ENCODE results near the gene PATZ1.

Gene PATZ1

GRCh38 chr22:31287818-31288495 lies 58.2 kb downstream of the PATZ1 start:
- H3K36me3 ChIP-seq (ENCODE audit: insufficient read depth, low read depth, low read length), result no peaks in the 10 kb centered on the region
- no peaks in the 10 kb centered on the region for H3K9me3 ChIP-seq (ENCODE audit: insufficient read depth, low read depth, low read length)
- peaks cover 38% of the 10 kb centered on the region for H3K27me3 ChIP-seq (ENCODE audit: insufficient read depth, low read length)
- H3K27ac ChIP-seq (ENCODE audit: low read length), result no peak overlapping the region
- peaks cover 5% of the 10 kb centered on the region; the same call in 1 of the 2 replicates for H3K4me1 ChIP-seq (ENCODE audit: insufficient read depth, low read length)
- no peak overlapping the region for H3K4me3 ChIP-seq (ENCODE audit: low read length)
- H3K9ac ChIP-seq (ENCODE audit: low read depth, low read length), result no peak overlapping the region

GRCh38 chr22:31286360-31287255 lies 59.5 kb downstream of the PATZ1 start:
- Histone ChIP-seq H3K27ac (ENCODE audit: low read length) (no peak overlapping the region), H3K27me3 (ENCODE audit: insufficient read depth, low read length) (peaks cover 32% of the 10 kb centered on the region), H3K9ac (ENCODE audit: low read depth, low read length) (no peak overlapping the region), H3K9me3 (ENCODE audit: insufficient read depth, low read depth, low read length) (no peaks in the 10 kb centered on the region), H3K4me3 (ENCODE audit: low read length) (no peak overlapping the region), H3K36me3 (ENCODE audit: insufficient read depth, low read depth, low read length) (no peaks in the 10 kb centered on the region), H3K4me1 (ENCODE audit: insufficient read depth, low read length) (peaks cover 2% of the 10 kb centered on the region; the same call in 1 of the 2 replicates)

DNA sequence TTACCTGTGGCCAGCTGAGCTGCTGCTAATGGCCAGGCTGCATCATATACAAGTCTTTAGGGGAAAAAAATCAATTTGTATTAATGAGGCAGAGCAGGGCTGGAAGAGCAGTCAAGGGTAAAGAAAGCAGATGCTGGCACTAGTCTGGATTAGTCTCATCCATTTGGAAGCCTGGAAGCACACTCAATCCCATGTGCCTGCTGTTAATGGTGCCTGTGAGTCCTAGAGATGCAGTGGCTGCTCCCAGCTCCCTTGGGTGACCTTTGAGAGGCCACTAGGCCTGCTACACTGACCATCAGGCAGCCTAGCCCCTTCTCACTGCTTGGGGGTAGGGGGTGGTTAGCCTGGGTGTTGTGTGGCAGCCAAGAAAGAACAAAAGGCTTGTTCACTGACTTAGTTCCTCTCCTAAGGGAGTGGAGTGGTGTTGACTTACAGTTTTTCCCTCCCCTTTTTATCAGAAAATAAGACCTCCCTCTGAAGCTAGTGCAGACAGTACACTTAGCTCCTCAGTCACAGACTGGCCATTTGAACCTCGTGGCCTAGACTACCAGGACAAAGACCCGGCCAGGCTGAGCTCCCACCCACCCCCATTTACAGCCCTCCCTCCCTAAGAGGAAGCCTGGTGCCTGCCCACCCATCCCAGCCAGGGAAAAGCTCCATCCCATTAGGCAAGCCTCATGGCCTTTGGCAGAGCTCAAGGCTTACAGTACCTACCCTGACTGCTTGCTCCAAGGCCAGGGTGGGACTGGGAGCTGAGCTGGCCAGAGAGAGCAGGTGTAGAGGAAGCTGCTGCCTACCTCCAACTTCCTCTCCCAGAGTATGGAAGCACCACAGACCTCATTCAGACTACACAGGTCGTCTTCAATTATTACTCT lies 61.6 kb downstream of the PATZ1 start:
- Histone ChIP-seq H3K9me3 (ENCODE audit: insufficient read depth, low read depth, low read length) (no peaks in the 10 kb centered on the region), H3K36me3 (ENCODE audit: insufficient read depth, low read depth, low read length) (peaks cover 11% of the 10 kb centered on the region; the same call in 1 of the 2 replicates), H3K27me3 (ENCODE audit: insufficient read depth, low read length) (peaks cover 13% of the 10 kb centered on the region), H3K9ac (ENCODE audit: low read depth, low read length) (no peak overlapping the region), H3K27ac (ENCODE audit: low read length) (no peak overlapping the region), H3K4me1 (ENCODE audit: insufficient read depth, low read length) (no peaks in the 10 kb centered on the region), H3K4me3 (ENCODE audit: low read length) (no peak overlapping the region)

DNA sequence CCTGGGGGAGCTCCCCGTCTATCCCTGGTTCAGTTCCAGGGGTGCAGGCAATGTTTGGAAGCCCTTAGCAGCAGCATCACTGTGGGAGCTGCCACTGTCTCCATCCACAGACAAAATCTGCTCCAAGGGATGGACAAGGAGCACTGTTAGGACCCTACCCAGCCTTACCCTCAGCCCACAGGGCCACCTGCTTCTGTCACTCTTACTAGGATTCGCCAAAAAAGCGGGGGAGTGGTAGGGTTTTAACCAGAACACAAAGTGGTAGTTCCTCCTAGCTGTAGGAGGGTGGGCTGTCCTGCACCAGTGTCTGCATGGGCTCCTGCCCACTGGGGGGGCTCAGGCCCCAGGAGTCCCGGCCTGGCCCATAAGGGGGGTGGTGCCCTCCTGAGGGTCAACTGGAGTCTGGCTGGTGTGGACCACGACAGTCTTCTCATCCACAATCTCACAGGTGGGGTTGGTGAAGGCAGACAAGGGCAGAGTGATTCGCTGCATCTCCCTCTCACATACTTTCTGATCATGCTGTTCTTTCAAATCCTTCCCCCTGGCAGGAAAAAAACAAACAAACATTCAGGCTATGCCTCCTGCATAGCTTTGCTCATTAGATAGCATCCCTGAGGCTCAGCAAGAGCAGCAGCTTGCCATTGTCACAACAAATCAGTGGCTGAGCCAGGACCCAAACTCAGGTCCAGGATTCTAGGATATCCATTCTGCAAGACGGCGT lies 63.2 kb downstream of the PATZ1 start:
- Histone ChIP-seq H3K9me3 (ENCODE audit: insufficient read depth, low read depth, low read length) (no peaks in the 10 kb centered on the region), H3K27me3 (ENCODE audit: insufficient read depth, low read length) (no peaks in the 10 kb centered on the region), H3K36me3 (ENCODE audit: insufficient read depth, low read depth, low read length) (peaks cover 27% of the 10 kb centered on the region), H3K9ac (ENCODE audit: low read depth, low read length) (no peak overlapping the region), H3K4me1 (ENCODE audit: insufficient read depth, low read length) (no peaks in the 10 kb centered on the region), H3K4me3 (ENCODE audit: low read length) (no peak overlapping the region), H3K27ac (ENCODE audit: low read length) (no peak overlapping the region)

GRCh38 chr22:31281733-31282132 lies 64.4 kb downstream of the PATZ1 start:
- H3K27ac ChIP-seq (ENCODE audit: low read length), result no peak overlapping the region
- H3K4me3 ChIP-seq (ENCODE audit: low read length), result no peak overlapping the region
- H3K9ac ChIP-seq (ENCODE audit: low read depth, low read length), result no peak overlapping the region
- no peaks in the 10 kb centered on the region for H3K27me3 ChIP-seq (ENCODE audit: insufficient read depth, low read length)
- H3K36me3 ChIP-seq (ENCODE audit: insufficient read depth, low read depth, low read length), result peaks cover 37% of the 10 kb centered on the region
- H3K4me1 ChIP-seq (ENCODE audit: insufficient read depth, low read length), result no peaks in the 10 kb centered on the region
- H3K9me3 ChIP-seq (ENCODE audit: insufficient read depth, low read depth, low read length), result no peaks in the 10 kb centered on the region

- no peaks in the 10 kb centered on the region for H3K9me3 ChIP-seq (ENCODE audit: insufficient read depth, low read depth, low read length)
- H3K4me1 ChIP-seq (ENCODE audit: insufficient read depth, low read length), result no peaks in the 10 kb centered on the region
- no peaks in the 10 kb centered on the region for H3K27me3 ChIP-seq (ENCODE audit: insufficient read depth, low read length)
- H3K27ac ChIP-seq (ENCODE audit: low read length), result no peak overlapping the region
- peaks cover 46% of the 10 kb centered on the region for H3K36me3 ChIP-seq (ENCODE audit: insufficient read depth, low read depth, low read length)
- no peak overlapping the region for H3K4me3 ChIP-seq (ENCODE audit: low read length)
- no peak overlapping the region for H3K9ac ChIP-seq (ENCODE audit: low read depth, low read length)
Observed at GRCh38 chr22:31279821-31280505, 66.2 kb downstream of the PATZ1 start.

- Histone ChIP-seq H3K4me1 (ENCODE audit: insufficient read depth, low read length) (no peaks in the 10 kb centered on the region), H3K27ac (ENCODE audit: low read length) (no peak overlapping the region), H3K4me3 (ENCODE audit: low read length) (no peak overlapping the region), H3K27me3 (ENCODE audit: insufficient read depth, low read length) (no peaks in the 10 kb centered on the region), H3K9me3 (ENCODE audit: insufficient read depth, low read depth, low read length) (no peaks in the 10 kb centered on the region), H3K9ac (ENCODE audit: low read depth, low read length) (no peak overlapping the region), H3K36me3 (ENCODE audit: insufficient read depth, low read depth, low read length) (peaks cover 51% of the 10 kb centered on the region)
Observed at GRCh38 chr22:31279327-31279669, 66.8 kb downstream of the PATZ1 start.

DNA sequence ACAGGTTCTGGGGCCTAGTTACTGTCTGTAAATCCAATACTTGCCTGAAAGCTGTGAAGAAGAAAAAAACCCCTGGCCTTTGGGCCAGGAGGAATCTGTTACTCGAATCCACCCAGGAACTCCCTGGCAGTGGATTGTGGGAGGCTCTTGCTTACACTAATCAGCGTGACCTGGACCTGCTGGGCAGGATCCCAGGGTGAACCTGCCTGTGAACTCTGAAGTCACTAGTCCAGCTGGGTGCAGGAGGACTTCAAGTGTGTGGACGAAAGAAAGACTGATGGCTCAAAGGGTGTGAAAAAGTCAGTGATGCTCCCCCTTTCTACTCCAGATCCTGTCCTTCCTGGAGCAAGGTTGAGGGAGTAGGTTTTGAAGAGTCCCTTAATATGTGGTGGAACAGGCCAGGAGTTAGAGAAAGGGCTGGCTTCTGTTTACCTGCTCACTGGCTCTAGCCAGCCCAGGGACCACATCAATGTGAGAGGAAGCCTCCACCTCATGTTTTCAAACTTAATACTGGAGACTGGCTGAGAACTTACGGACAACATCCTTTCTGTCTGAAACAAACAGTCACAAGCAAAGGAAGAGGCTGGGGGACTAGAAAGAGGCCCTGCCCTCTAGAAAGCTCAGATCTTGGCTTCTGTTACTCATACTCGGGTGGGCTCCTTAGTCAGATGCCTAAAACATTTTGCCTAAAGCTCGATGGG lies 67.4 kb downstream of the PATZ1 start:
- no peaks in the 10 kb centered on the region for H3K9me3 ChIP-seq (ENCODE audit: insufficient read depth, low read depth, low read length)
- H3K4me1 ChIP-seq (ENCODE audit: insufficient read depth, low read length), result no peaks in the 10 kb centered on the region
- H3K36me3 ChIP-seq (ENCODE audit: insufficient read depth, low read depth, low read length), result peaks cover 56% of the 10 kb centered on the region
- H3K27me3 ChIP-seq (ENCODE audit: insufficient read depth, low read length), result no peaks in the 10 kb centered on the region
- no peak overlapping the region for H3K9ac ChIP-seq (ENCODE audit: low read depth, low read length)
- H3K4me3 ChIP-seq (ENCODE audit: low read length), result no peak overlapping the region
- H3K27ac ChIP-seq (ENCODE audit: low read length), result no peak overlapping the region

DNA sequence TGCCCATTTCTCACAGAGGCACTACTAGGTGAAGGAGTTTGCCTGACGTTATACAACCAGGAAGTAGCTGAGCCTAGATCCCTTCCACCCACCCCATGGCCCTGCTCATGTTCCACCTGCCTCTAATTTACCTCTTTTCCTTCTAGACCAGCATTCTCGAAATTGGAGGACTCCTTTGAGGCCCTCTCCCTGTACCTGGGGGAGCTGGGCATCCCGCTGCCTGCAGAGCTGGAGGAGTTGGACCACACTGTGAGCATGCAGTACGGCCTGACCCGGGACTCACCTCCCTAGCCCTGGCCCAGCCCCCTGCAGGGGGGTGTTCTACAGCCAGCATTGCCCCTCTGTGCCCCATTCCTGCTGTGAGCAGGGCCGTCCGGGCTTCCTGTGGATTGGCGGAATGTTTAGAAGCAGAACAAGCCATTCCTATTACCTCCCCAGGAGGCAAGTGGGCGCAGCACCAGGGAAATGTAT lies 68.0 kb downstream of the PATZ1 start:
- H3K4me1 ChIP-seq (ENCODE audit: insufficient read depth, low read length), result no peaks in the 10 kb centered on the region
- H3K4me3 ChIP-seq (ENCODE audit: low read length), result no peak overlapping the region
- H3K27ac ChIP-seq (ENCODE audit: low read length), result no peak overlapping the region
- H3K9ac ChIP-seq (ENCODE audit: low read depth, low read length), result no peak overlapping the region
- no peaks in the 10 kb centered on the region for H3K27me3 ChIP-seq (ENCODE audit: insufficient read depth, low read length)
- H3K9me3 ChIP-seq (ENCODE audit: insufficient read depth, low read depth, low read length), result no peaks in the 10 kb centered on the region
- peaks cover 62% of the 10 kb centered on the region for H3K36me3 ChIP-seq (ENCODE audit: insufficient read depth, low read depth, low read length)

GRCh38 chr22:31277741-31278140 lies 68.4 kb downstream of the PATZ1 start:
- H3K27ac ChIP-seq (ENCODE audit: low read length), result no peak overlapping the region
- H3K4me3 ChIP-seq (ENCODE audit: low read length), result no peak overlapping the region
- H3K9ac ChIP-seq (ENCODE audit: low read depth, low read length), result no peak overlapping the region
- no peaks in the 10 kb centered on the region for H3K27me3 ChIP-seq (ENCODE audit: insufficient read depth, low read length)
- no peaks in the 10 kb centered on the region for H3K4me1 ChIP-seq (ENCODE audit: insufficient read depth, low read length)
- H3K36me3 ChIP-seq (ENCODE audit: insufficient read depth, low read depth, low read length), result peaks cover 65% of the 10 kb centered on the region
- H3K9me3 ChIP-seq (ENCODE audit: insufficient read depth, low read depth, low read length), result no peaks in the 10 kb centered on the region
